SK-N-SH treated with all-trans-retinoic acid at 6 μM for 48 hours (cell line): ENCODE data around the gene CHM.
"Not testable (repeated sequence)": the region's sequence is repeated elsewhere in the genome, so short reads cannot be mapped to it uniquely, and the experiment has no call there.

Experiments
- ATAC-seq: fragments of 200-7000 bp; cut with Tn5 transposase; 3 replicates; pipeline ENCODE4 v1.9.1; 2020; ENCODE audit warnings: mild to moderate bottlenecking, moderate library complexity
- BACH2 ChIP-seq: fragments of 250-450 bp; sonication (Bioruptor Pico); IDR thresholded peaks from 2 replicates; pipeline ENCODE4 v1.9.0; 2021; ENCODE audit warnings: mild to moderate bottlenecking, borderline replicate concordance
- CREB5 ChIP-seq: fragments of 250-450 bp; sonication (Bioruptor Pico); IDR thresholded peaks from 2 replicates; pipeline ENCODE4 v1.5.1; 2020; ENCODE audit warnings: low read depth, mild to moderate bottlenecking, moderate library complexity
- CSDC2 ChIP-seq: fragments of 250-450 bp; sonication (Bioruptor Pico); IDR thresholded peaks from 2 replicates; pipeline ENCODE4 v1.5.0; 2020; ENCODE audit warnings: mild to moderate bottlenecking, moderate library complexity
- ESRRG ChIP-seq: fragments of 250-450 bp; sonication (Bioruptor Pico); IDR thresholded peaks from 2 replicates; pipeline ENCODE4 v1.6.1; 2021; ENCODE audit warnings: mild to moderate bottlenecking
- GLIS3 ChIP-seq: fragments of 250-450 bp; sonication (Bioruptor Pico); IDR thresholded peaks from 2 replicates; pipeline ENCODE4 v1.5.0; 2020; ENCODE audit warnings: mild to moderate bottlenecking, moderate library complexity
- ISL1 ChIP-seq: fragments of 250-450 bp; sonication (Bioruptor Pico); IDR thresholded peaks from 2 replicates; pipeline ENCODE4 v2.1.2; 2022; ENCODE audit warnings: mild to moderate bottlenecking, moderate library complexity
- OSR1 ChIP-seq: fragments of 250-450 bp; sonication (Bioruptor Pico); IDR thresholded peaks from 2 replicates; pipeline ENCODE4 v1.8.0; 2022; ENCODE audit warnings: moderate library complexity, mild to moderate bottlenecking, inconsistent platforms
- PATZ1 ChIP-seq: fragments of 250-450 bp; sonication (Bioruptor Pico); IDR thresholded peaks from 2 replicates; pipeline ENCODE4 v1.8.0; 2020; ENCODE audit warnings: mild to moderate bottlenecking, moderate library complexity, borderline replicate concordance
- PPARA ChIP-seq: fragments of 250-450 bp; sonication (Bioruptor Pico); IDR thresholded peaks from 2 replicates; pipeline ENCODE4 v1.5.0; 2020; ENCODE audit warnings: mild to moderate bottlenecking, borderline replicate concordance
- RARB ChIP-seq: fragments of 250-450 bp; sonication (Bioruptor Pico); IDR thresholded peaks from 2 replicates; pipeline ENCODE4 v1.8.0; 2021; ENCODE audit warnings: mild to moderate bottlenecking, moderate library complexity
- TCF4 ChIP-seq: fragments of 250-450 bp; sonication (Bioruptor Pico); IDR thresholded peaks from 2 replicates; pipeline ENCODE4 v1.8.0; 2021; ENCODE audit warnings: mild to moderate bottlenecking, moderate library complexity, borderline replicate concordance
- TOX ChIP-seq: fragments of 250-450 bp; sonication (Bioruptor Pico); IDR thresholded peaks from 2 replicates; pipeline ENCODE4 v1.8.0; 2021; ENCODE audit warnings: mild to moderate bottlenecking, moderate library complexity, borderline replicate concordance
- ZC3H10 ChIP-seq: fragments of 250-450 bp; sonication (Bioruptor Pico); IDR thresholded peaks from 2 replicates; pipeline ENCODE4 v1.5.1; 2021; ENCODE audit warnings: mild to moderate bottlenecking, moderate library complexity
- ZFP3 ChIP-seq: fragments of 250-450 bp; sonication (Bioruptor Pico); IDR thresholded peaks from 2 replicates; pipeline ENCODE4 v1.5.0; 2020; ENCODE audit warnings: mild to moderate bottlenecking, moderate library complexity
- ZFP30 ChIP-seq: fragments of 450-650 bp; formaldehyde crosslinking; IDR thresholded peaks from 2 replicates; pipeline ENCODE4 v1.5.0; 2022; ENCODE audit warnings: mild to moderate bottlenecking, moderate library complexity
- ZNF565 ChIP-seq: fragments of 450-650 bp; formaldehyde crosslinking; conservative IDR thresholded peaks from 2 replicates; pipeline ENCODE4 v1.5.0; 2020; ENCODE audit warnings: low read depth, mild to moderate bottlenecking, moderate library complexity
- ZNF70 ChIP-seq: fragments of 450-650 bp; formaldehyde crosslinking; IDR thresholded peaks from 2 replicates; pipeline ENCODE4 v1.5.0; 2020; ENCODE audit warnings: mild to moderate bottlenecking, moderate library complexity
- ZNF8 ChIP-seq: fragments of 450-650 bp; formaldehyde crosslinking; IDR thresholded peaks from 2 replicates; pipeline ENCODE4 v1.5.0; 2020; ENCODE audit warnings: mild to moderate bottlenecking, moderate library complexity

The CHM gene

GRCh38 chrX:86012188-86012587 is 35.2 kb downstream of the CHM start (continued):
- TF ChIP-seq TOX (no peak), ZFP30 (no peak), ZC3H10 (CRISPR knock-in tag) (no peak), PATZ1 (CRISPR knock-in tag) (no peak), BACH2 (CRISPR knock-in tag) (no peak), CSDC2 (CRISPR knock-in tag) (no peak), TCF4 (no peak), CREB5 (CRISPR knock-in tag) (no peak)

DNA sequence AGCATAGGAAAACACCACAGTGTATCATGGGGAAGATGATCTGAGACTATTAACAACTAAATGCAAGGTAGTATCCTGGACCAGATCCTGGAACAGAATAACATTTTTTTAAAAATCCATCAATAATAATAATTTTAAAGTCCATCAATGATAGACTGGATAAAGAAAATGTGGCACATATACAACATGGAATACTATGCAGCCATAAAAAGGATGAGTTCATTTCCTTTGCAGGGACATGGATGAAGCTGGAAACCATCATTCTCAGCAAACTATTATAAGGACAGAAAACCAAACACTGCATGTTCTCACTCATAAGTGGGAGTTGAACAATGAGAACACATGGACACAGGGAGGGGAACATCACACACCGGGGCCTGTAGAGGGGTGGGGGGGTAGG is 37.6 kb downstream of the CHM start:
- not testable (repeated sequence) for ATAC-seq
- TF ChIP-seq ZNF8 (CRISPR knock-in tag): peak; percentile 53; the same call in 1 of the 2 replicates

GRCh38 chrX:86007891-86008290 is 39.5 kb downstream of the CHM start:
- ATAC-seq: not testable (repeated sequence)

GRCh38 chrX:86002076-86002896 is 45.1 kb downstream of the CHM start:
- no peak for TF ChIP-seq ZFP3 (CRISPR knock-in tag)
- no peak for TF ChIP-seq BACH2 (CRISPR knock-in tag)
- TF ChIP-seq ZFP30: no peak
- TF ChIP-seq TOX: no peak
- no peak for TF ChIP-seq ISL1 (CRISPR knock-in tag)
- TF ChIP-seq CREB5 (CRISPR knock-in tag): no peak
- no peak for TF ChIP-seq PATZ1 (CRISPR knock-in tag)
- no peak for TF ChIP-seq CSDC2 (CRISPR knock-in tag)
- ATAC-seq: no peak

- no peak for ATAC-seq
- no peak for TF ChIP-seq RARB
- no peak for TF ChIP-seq ISL1 (CRISPR knock-in tag)
- no peak for TF ChIP-seq ESRRG (CRISPR knock-in tag)
- no peak for TF ChIP-seq ZC3H10 (CRISPR knock-in tag)
Measured at GRCh38 chrX:85998954-85999353, 48.4 kb downstream of the CHM start.

DNA sequence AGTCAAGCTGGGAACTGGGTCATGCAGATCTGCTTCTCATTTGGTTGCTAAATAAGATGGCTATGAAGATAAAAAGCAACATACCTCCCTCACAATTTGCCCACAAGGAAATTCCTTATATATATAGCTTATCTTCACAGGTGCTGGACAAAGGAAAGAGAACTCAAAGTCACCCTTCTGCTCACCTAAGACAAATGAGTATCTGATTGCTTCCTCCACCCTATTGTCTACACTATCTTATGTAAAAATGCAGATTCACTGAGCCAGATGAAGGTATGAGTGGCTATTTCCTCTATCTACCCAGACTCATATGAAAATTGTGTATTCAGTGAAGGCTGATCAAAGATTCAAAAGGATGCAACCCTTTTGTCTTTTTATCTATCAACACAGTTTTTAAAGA is 50.8 kb downstream of the CHM start:
- TF ChIP-seq ZNF70 (no peak), TOX (no peak), OSR1 (no peak), PPARA (no peak), GLIS3 (no peak), ESRRG (CRISPR knock-in tag) (no peak), RARB (no peak)
- ATAC-seq: no peak

DNA sequence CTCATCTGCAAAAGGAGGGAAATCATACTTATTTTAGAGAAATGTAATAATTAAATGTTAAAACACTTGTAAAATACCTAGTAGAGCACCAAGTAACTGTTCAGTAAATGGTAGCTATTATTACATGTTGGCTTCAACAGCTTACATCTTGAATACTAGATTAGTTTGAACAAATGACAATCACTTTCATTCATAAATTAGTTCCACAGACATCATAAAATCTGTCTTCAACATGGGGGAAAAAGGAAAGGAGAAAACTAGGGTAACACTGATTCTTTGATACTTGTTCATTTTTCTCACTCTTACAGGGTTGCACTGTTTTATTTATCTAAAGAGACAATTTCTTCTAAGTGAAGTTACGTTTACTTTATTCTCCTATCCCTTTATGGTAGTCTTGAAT is 51.7 kb downstream of the CHM start:
- ATAC-seq: no peak

More for the DNA sequence above, 51.7 kb downstream of the CHM start:
- no peak for TF ChIP-seq CSDC2 (CRISPR knock-in tag)
- no peak for TF ChIP-seq ZNF565 (CRISPR knock-in tag)
- no peak for TF ChIP-seq RARB
- TF ChIP-seq PATZ1 (CRISPR knock-in tag): no peak
- TF ChIP-seq OSR1: no peak
- TF ChIP-seq ZFP3 (CRISPR knock-in tag): no peak
